Neural cell (in vitro differentiated cells): Measurements from ENCODE around the gene ATP6V1B1. TPM values are rescaled to one million over a fixed set of nuclear protein-coding genes. Genes with fewer than 3 reads are reported as not detected.

Experiments
- H2AFZ ChIP-seq: fragments of 200-600, 300-800 bp; sonication (generic), shearing (Covaris generic); 2 replicates; pipeline ENCODE4 v1.6.0; 2014; ENCODE audit warnings: low read depth, mild to moderate bottlenecking, antibody characterized with exemption, low read length, moderate library complexity
- H3F3A ChIP-seq: fragments of 200-600 bp; shearing (Covaris generic); 2 replicates; pipeline ENCODE4 v1.6.1; 2016; ENCODE audit warnings: mild to moderate bottlenecking, moderate library complexity, mixed read lengths, antibody characterized with exemption, low read length; ENCODE audit not compliant: insufficient read depth, poor library complexity, severe bottlenecking
- H3K27ac ChIP-seq: fragments of 200-600, 300-800 bp; sonication (generic), shearing (Covaris generic); 2 replicates; pipeline ENCODE4 v1.5.1; 2014; ENCODE audit warnings: mild to moderate bottlenecking, low read length, moderate library complexity
- H3K27me3 ChIP-seq: fragments of 300-800, 200-600 bp; sonication (generic), shearing (Covaris generic); 2 replicates; pipeline ENCODE4 v1.6.0; 2014; ENCODE audit warnings: mild to moderate bottlenecking, low read depth, low read length, moderate library complexity; ENCODE audit not compliant: insufficient read depth
- H3K36me3 ChIP-seq: fragments of 300-800, 200-600 bp; sonication (generic), shearing (Covaris generic); 2 replicates; pipeline ENCODE4 v1.5.1; 2014; ENCODE audit warnings: mild to moderate bottlenecking, antibody characterized with exemption, low read length, moderate library complexity; ENCODE audit not compliant: insufficient read depth
- H3K4me2 ChIP-seq: fragments of 300-800, 200-600 bp; sonication (generic), shearing (Covaris generic); 2 replicates; pipeline ENCODE4 v1.6.0; 2014; ENCODE audit warnings: mild to moderate bottlenecking, low read length
- H3K4me3 ChIP-seq: fragments of 300-800, 200-600 bp; sonication (generic), shearing (Covaris generic); 2 replicates; pipeline ENCODE4 v1.5.1; 2014; ENCODE audit warnings: mild to moderate bottlenecking, low read length, moderate library complexity
- H3K79me2 ChIP-seq: fragments of 200-600 bp; shearing (Covaris generic); replicated peaks from 2 replicates; pipeline ENCODE4 v1.6.0; 2014; ENCODE audit warnings: mild to moderate bottlenecking, low read length, moderate library complexity; ENCODE audit not compliant: insufficient read depth
- H3K9ac ChIP-seq: fragments of 300-800, 200-600 bp; sonication (generic), shearing (Covaris generic); 2 replicates; pipeline ENCODE4 v1.6.1; 2016; ENCODE audit warnings: mild to moderate bottlenecking, low read length, mixed read lengths
- H3K9me2 ChIP-seq: fragments of 200-600 bp; shearing (Covaris generic); 2 replicates; pipeline ENCODE4 v1.6.1; 2016; ENCODE audit warnings: mild to moderate bottlenecking, low read length, mixed read lengths; ENCODE audit not compliant: insufficient read depth
- H3K9me3 ChIP-seq: fragments of 200-600, 300-800 bp; sonication (generic), shearing (Covaris generic); 2 replicates; pipeline ENCODE4 v1.6.1; 2016; ENCODE audit warnings: mild to moderate bottlenecking, mixed run types, low read length, moderate library complexity, mixed read lengths
- H4K20me1 ChIP-seq: fragments of 200-600 bp; shearing (Covaris generic); 2 replicates; pipeline ENCODE4 v1.6.1; 2016; ENCODE audit warnings: mild to moderate bottlenecking, mixed run types; ENCODE audit not compliant: insufficient read depth
- CTCF ChIP-seq: fragments of 450-650 bp; IDR thresholded peaks from 2 replicates; pipeline ENCODE4 v1.5.1; 2014; ENCODE audit warnings: antibody characterized with exemption, mild to moderate bottlenecking, moderate library complexity; ENCODE audit not compliant: poor library complexity, severe bottlenecking
- EP300 ChIP-seq: fragments of 450-650 bp; conservative IDR thresholded peaks from 2 replicates; pipeline ENCODE4 v1.6.1; 2014; ENCODE audit warnings: antibody characterized with exemption, mild to moderate bottlenecking, moderate library complexity; ENCODE audit not compliant: poor library complexity, severe bottlenecking
- EZH2 ChIP-seq: fragments of 200-600, 300-800 bp; shearing (Covaris generic), sonication (generic); IDR thresholded peaks from 2 replicates; pipeline ENCODE4 v1.6.1; 2014; ENCODE audit warnings: antibody characterized with exemption, low read length, borderline replicate concordance, mild to moderate bottlenecking; ENCODE audit not compliant: insufficient read depth, poor library complexity, severe bottlenecking
- MXI1 ChIP-seq: fragments of 450-650 bp; conservative IDR thresholded peaks from 2 replicates; pipeline ENCODE4 v1.6.1; 2014; ENCODE audit warnings: antibody characterized with exemption, mild to moderate bottlenecking; ENCODE audit not compliant: poor library complexity, severe bottlenecking
- POLR2AphosphoS5 ChIP-seq: IDR thresholded peaks from 2 replicates; pipeline ENCODE4 v1.6.1; 2012
- RAD21 ChIP-seq: fragments of 450-650 bp; conservative IDR thresholded peaks from 2 replicates; pipeline ENCODE4 v1.6.1; 2014; ENCODE audit warnings: antibody characterized with exemption, mild to moderate bottlenecking, moderate library complexity
- REST ChIP-seq: IDR thresholded peaks from 2 replicates; pipeline ENCODE4 v1.6.1; 2012; ENCODE audit warnings: borderline replicate concordance
- SMC3 ChIP-seq: fragments of 450-650 bp; conservative IDR thresholded peaks from 2 replicates; pipeline ENCODE4 v1.6.1; 2014; ENCODE audit warnings: antibody characterized with exemption, mild to moderate bottlenecking, moderate library complexity; ENCODE audit not compliant: poor library complexity
- TAF1 ChIP-seq: IDR thresholded peaks from 2 replicates; pipeline ENCODE4 v1.6.1; 2012; ENCODE audit warnings: low read depth
- polyA plus RNA-seq: library from polyadenylated mRNA; depleted of rRNA; stranded (reverse); fragments of >200 nt; gene quantifications from 2 replicates; pipeline ENCODE4 v1.2.3, GENCODE V29; 2014

The ATP6V1B1 gene
- polyA plus RNA-seq, 1 donor from 2014 or later = 0.12 TPM

- Histone ChIP-seq H3K79me2 (no peaks in the 10 kb centered on the region), H3K27me3 (no peaks in the 10 kb centered on the region), H3K9me2 (no peaks in the 10 kb centered on the region), H3K9ac (no peak overlapping the region), H3F3A (no peaks in the 10 kb centered on the region), H3K4me2 (no peak overlapping the region), H3K27ac (no peak overlapping the region), H3K4me3 (no peak overlapping the region), H3K36me3 (no peaks in the 10 kb centered on the region), H4K20me1 (no peaks in the 10 kb centered on the region), H2AFZ (no peak overlapping the region), H3K9me3 (no peaks in the 10 kb centered on the region)
- TF ChIP-seq SMC3 (no peak), EP300 (no peak), TAF1 (no peak), CTCF (no peak), MXI1 (no peak), EZH2 (no peak), POLR2AphosphoS5 (no peak), REST (no peak), RAD21 (no peak)
These were observed 4.2 kb upstream of the ATP6V1B1 start for GRCh38 chr2:70931376-70932000.

GRCh38 chr2:70932631-70933230, 3.0 kb upstream of the ATP6V1B1 start:
- Histone ChIP-seq H3K79me2 (no peaks in the 10 kb centered on the region), H3K27ac (no peak overlapping the region), H3K9ac (no peak overlapping the region), H3K27me3 (no peaks in the 10 kb centered on the region), H3F3A (no peaks in the 10 kb centered on the region), H3K4me3 (no peak overlapping the region), H3K9me3 (no peaks in the 10 kb centered on the region), H3K36me3 (no peaks in the 10 kb centered on the region), H3K9me2 (no peaks in the 10 kb centered on the region), H3K4me2 (no peak overlapping the region), H2AFZ (no peak overlapping the region), H4K20me1 (no peaks in the 10 kb centered on the region)
- TF ChIP-seq TAF1 = no peak
- no peak for TF ChIP-seq POLR2AphosphoS5
- no peak for TF ChIP-seq RAD21
- TF ChIP-seq SMC3 = no peak
- no peak for TF ChIP-seq REST
- TF ChIP-seq EZH2 = no peak
- no peak for TF ChIP-seq MXI1
- TF ChIP-seq CTCF = no peak
- TF ChIP-seq EP300 = no peak
